ENCODE results near the gene KLK14.

Gene KLK14

DNA sequence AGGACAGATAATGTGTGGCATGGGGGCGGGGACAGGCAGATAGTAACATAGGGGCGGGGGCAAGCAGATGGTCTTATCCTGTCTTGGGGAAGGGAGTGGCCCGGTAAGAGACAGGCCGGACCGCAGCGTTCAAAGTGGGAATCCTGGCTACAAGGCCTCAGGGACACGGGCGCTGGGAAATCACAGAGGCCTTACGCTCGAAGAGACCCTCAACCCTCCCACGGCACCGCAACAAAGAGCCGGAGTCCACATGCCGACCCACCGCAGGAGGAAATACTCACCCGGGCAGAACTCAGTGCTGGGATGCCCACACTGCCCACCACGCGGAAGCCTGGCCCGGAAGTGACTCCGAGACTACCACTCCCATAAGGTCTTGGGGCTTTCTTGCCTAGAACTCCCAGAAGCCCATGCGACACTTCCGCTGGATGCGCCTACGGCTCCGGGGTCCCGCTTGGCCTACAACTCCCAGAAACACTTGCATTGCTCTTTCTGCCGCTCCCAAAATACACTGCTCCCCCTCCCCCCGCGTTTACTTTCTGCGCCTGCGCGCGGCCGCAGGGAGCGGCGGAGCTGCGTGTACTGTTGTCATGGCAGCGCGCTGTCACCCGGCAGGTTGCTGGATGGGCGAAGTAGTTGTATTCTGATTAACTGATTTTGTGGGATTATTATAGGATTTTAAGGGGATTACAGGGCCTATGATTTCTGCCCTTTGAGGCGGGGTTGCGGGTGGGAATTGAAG lies 25.5 kb upstream of the KLK14 start, which contains the start of gene CTU1:
Gene CTU1 (minus strand): TSS at position 344 of the 739 bp plus-strand sequence. CDS start 3,840 bp downstream, outside the sequence.
- peak; percentile 82 to 99 (median 98) for DNase-seq

DNA sequence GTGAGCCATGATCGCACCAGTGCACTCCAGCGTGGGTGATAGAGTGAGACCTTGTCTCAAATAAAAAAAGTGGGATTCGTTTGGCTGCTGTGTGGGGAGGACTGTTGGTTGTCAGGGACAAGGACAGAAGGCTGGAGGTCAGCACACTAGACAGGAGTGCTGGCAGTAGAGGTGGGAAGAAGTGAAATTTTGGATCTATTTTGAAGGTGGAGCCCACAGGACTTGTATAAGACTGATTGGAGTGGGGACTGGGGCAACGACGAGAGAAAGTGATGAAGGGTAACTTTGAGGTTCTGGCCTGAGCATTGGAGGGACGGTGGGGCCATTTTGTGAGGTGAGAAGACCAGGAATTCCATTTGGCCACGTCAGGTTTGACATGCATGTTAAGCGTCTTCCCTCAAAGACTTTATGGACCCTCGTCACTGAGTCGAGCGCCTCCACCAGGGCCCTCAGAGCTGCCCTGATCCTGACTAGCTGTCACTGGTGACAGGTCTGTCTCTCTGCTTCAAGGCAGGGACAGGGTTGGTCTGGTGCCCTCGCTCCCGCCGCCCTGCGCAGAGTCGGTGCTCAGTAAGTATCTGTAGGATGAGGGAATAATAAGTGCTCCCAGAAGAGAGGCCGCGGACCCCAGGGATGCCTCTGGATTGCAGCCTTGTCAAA lies 24.8 kb upstream of the KLK14 start:
- DNase-seq: peak in 4 of 51 donors; percentile 21 to 46 (median 34)

DNA sequence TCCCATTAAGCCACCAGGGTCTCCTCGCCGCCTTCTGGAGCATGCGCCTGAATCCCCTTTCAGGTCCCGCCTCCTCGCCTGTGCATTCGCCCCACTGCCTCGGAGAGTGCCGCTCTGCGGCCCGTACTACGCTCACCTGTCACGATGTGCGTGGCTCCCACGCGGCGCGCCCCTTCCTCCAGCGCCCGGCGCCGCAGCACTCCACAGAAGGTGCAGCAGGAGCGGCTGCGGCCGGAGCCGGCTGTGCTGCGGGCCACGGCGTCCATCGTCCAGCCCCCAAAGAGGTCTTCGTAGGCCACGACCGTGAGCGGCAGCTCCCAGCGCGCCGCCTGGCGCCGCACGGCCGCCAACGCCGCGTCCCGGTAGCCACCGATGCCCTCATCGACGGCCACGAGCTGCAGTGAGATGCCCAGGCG lies 21.2 kb upstream of the KLK14 start:
- no peak for DNase-seq

DNA sequence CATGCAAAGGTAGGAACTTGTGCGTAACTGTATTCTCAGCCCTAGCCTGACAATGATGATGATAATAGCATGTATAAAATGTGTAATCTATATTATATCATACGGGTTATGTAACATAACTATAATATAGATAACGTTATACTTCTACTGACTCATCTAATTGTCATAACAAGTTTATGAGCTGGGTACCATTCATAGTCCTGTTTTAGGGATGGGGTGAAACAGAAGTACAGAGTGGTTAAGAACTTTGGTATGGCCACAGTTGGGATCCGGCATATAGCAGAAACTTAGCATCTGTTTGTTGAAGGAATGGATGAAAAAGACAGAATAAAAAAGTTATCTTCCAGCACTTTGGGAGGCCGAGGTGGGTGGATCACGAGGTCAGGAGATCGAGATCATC lies 20.3 kb upstream of the KLK14 start:
- DNase-seq: no peak

DNA sequence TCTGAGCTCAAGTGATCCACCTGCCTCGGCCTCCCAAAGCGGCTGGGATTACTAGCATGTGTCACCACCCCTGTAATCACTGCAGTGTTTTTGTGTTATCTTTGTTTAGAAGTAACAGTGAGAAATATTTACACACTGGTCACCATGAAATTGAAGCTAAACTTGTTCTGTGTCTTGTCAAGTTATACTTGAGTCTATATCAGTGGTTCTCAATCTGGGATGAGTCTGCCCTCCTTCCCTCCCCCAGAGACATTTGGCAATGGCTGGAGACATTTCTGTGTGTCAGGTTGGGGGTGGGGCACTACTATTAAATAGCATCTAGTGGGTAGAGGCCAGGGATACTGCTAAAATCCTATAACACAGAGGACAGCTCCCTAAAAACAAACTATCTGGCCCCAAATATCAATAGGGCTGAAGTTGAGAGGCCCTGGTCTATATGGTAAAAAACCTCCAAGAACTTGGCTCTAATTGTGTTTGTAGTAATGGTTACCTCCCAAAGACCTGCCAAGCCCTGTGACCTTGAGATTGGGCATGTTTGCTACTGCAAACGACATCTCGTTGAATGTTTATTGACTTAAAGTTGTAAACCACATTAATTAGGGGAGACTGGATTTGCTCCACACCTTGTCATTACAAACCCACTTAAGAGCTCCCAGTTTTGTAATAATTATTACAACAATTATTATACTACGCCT lies 18.6 kb upstream of the KLK14 start:
- no peak for DNase-seq

DNA sequence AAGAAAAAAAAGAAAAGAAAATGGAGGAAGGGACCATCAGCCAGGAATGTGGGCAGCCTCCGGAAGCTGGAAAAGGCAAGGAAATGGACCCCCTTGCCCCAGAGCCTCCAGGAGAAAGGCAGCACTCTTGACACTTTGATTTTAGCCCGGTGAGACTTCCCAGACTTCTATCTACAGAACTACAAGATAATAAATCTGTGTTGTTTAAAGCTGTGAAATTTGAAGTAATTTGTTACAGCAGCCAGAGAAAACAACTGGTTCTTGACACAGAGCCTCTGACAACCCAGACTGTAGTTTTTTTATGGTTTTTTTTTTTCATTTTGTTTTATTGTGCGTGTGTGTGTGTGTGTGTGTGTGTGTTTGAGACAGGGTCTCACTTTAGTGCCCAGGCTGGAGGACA lies 17.9 kb upstream of the KLK14 start:
- DNase-seq: no peak

DNA sequence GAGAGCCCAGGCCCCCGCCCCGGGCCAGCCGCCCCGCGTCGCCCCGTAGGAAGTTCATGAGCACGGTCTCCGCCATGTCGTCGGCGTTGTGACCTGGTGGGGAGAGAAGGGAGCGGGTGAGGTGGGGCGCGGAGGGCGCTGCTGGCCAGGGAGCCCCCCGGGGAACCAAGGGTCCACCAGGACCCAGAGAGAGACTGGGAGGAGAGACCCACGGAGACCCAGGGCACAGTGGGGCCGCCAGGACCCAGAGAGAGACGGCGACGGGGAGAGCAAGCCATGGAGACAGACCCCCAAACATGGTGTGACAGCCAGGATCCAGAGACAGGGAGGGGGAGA lies 16.3 kb upstream of the KLK14 start:
- no peak for DNase-seq

DNA sequence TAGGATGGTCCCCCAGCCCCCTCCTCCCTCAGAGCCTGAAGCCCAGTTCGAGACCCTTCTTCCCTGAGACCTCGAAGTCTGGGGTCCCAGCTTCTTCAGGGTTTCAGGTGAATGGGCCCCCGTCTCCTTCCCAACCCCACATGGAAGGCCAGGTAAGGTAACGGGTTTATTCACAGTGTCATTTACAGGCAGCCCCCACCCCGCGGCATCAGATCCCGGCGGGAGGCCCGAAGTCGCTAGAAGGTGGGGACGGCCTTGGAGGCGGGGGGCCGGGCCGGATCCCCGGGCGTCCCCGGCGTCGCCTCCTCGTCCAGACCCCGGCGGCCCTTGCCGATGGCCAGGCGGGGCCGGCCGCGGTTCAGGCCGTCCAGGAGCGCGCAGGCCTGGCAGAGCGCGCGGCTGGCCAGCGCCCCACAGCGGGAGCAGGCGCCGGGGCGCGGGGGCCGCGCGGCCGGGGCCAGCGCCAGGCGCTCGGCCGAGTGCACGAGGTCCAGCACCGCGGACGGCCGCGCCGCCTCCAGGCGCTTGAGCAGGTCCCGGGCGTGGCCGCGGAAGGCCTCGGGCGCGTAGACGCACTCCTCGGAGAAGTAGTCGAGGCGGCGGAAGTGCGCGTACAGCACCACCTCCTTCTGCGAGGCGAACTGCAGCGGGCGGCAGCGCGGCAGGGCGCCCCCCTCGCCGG lies 15.8 kb upstream of the KLK14 start:
- no peak for DNase-seq

DNA sequence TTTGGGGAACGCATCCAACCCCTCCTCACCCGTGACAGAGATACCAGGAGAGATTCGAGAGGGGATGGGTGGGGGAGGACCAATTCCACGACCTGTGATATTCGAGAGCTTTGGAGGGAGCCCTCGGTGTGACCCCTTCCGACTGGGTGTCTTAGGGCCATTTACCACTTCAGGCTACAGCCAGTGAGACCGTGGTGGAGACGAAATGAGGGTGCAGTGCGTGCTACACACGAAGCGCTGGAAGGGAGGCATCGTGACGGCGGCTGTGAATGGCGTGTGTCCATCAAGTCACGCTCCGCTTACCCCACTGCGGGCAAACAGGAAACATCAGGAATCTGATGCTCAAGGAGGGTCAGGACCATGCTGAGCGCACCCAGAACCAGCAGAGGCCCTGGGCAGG lies 15.1 kb upstream of the KLK14 start:
- no peak for DNase-seq

DNA sequence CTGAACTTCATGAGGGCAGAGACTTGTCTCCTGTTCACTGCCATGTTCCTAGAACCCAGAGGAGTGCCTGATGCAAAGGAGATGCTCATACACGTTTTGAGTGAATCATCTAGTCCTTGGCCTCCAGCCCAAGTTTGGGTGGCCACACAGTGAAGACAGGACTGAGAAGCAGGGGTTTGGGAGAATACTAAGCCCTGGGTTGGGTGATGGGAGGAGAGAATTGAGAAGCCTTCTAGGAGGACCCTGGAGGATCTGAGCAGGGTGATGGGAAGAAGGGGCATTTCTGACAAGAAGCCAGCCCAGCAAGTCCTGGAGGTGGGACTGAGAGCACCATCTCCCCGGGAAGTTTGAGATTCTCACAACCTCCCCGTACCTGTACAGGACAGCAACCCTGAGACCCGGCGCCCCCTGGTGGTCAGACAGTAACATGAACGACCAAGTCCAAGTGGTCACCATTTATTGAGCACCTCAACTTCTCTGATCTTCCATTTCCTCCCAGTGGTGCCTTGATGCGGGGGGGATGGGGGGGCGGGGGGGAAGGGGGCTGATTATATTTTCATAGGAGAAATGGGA lies 14.6 kb upstream of the KLK14 start:
- DNase-seq: peak in 36 of 51 donors; percentile 3 to 70 (median 21)

DNA sequence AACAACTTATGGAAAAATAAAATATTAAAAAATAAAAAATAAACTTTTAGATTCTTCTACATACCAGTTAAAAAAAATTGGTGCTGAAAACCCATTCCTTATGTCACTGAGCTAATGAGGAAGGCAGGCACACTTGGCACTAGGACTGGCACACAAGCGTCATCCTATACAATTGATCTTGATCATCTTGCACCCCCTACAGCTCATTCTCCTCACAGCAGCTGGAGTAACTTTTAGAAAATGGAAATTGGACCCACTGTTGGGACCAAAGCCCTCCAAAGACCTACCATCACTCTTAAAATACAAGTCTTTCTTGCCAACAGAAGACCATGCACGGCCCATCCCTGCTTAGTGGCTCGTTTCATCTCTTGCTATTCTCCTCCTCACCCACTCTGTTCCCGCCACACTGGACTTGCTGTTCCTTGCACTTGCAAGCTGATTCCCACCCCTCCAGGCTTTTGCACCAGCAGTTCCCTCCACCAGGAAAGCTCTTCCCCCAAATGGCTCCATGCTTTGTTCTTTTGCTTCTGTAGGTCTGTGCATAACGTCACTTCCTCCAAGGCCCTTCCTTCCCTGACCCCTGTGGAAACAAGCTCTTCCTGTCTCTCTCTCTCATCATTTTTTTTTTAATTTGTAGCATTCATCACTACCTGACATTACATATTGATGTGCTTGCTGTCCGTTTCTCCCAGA lies 13.9 kb upstream of the KLK14 start:
- no peak for DNase-seq

DNA sequence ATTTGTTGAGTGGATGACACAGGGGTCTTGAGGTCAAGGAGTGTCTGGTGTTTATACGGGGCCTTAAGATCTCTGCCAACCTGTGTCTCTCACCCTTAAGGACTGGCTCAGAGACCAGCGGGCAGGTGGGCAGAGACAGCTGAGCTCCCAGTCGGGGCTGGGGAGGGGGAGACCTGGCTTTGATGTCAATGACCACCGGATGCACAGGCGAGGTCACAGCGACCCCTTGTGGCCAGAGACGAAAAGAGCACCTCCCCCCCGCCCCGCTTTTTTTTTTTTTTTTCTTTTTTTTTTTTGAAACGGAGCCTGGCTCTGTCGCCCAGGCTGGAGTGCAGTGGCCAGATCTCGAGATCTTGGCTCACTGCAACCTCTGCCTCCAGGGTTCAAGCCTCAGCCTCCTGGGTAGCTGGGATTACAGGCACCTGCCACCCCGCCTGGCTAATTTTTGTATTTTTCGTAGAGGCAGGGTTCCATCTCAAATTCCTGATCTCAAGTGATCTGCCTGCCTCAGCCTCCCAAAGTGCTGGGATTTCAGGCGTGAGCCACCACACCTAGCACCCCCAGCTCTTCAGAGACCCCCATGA lies 12.1 kb upstream of the KLK14 start:
- DNase-seq: peak in 8 of 51 donors; percentile 2 to 29 (median 6)

DNA sequence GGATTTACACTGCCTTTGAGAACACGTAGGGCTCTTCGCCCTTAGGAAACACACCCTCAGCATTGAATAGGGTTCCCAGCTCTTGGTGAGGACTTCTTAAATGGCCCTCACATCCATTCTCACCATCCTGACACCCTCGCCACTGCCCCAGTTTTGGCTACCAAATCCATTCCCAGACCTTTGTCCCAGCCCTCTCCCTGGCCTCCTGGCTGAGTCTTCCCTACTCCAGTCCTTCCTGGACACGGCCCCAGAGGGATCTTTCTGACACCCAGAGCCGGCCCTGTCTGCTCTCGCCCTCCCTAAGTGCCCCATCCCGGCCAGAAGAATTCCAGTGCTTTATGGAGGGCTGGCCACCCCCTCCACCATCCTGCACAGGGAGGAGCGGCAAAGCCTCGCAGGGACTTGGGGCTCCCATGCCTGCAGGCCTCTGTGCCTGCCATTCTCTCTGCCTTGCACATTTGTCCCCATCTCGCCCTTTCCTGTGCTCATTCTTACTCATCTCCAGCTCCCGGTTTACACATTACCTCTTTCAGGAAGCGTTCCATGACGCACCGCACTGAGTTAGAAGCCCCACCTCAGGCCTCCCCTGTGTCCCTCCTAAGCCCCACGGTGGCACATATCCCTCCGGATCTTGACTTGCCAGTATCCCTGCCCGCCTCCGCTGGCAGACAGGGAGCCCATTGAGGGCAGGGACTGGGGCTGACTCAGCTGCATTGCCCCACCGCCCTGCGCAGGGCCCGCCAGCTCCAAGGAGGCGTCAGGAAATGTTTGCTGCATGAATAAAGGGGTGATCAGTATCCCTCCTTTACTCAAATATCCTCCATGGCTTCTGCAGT lies 11.0 kb upstream of the KLK14 start:
- no peak for DNase-seq

DNA sequence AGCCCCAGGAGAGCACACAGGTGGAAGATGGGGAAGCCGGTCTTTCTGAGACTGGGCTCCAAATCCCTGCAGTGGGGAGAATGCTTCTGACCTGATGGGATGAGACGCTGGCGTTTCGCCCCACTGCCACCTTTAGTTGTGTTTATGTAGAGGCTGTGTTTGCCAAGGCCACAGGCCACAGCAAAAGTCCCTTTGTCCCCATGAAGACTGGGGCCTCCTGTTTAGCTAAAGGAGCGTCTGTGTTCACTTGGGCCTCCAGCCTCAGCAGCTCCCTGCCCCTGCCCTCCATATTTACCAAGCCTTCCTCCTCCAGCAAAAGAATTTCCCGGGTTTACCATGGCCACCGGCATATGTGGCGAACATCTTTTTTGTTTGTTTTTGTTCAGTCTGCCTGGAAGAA lies 10.4 kb upstream of the KLK14 start:
- peak in 3 of 51 donors; percentile 6 to 16 (median 7) for DNase-seq

DNA sequence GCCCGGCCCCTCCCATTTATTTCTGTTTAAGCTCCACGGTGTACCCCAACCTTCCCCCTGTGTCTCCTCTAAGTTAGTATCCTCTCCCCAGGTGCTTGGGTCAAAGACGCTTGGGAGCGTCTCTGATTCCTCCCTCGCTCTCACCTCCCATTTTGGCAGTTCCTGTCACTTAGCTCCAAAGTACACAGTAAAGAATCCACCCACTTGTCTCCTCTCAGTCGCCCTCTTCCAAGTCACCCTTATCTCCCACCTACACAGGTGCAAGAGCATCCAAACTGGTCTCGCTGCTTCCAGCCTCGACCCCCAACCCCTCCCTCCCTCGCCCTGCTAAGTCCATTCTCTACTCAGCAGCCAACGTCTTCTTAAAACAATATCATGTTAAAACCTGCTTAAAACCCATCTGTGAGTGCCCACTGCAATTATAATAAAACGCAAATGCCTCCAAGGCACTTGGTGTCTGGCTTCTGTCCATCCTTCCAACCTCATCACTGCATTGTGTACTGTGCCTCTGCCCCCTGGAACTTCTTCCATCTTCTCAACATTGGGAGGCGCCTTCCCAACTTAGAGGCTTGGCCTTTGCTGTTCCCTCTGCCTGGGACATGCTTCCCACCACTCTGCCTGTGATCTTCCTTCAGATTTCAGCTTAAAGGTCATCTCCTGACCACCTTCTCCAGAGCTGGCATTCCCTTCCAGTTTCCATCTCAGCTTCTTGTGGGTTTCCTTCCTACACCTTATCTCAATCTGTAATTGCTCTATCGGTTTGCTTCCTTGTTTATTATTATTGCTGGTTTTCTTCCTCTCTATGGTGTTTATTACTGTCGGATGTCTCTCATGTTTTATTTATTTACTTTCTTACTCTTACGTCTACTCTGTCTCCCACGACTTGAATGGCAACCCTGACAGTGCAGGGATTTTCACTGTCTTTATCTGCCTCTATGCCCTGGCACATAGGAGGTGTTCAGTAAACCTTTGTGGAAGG lies 9.5 kb upstream of the KLK14 start:
- no peak for DNase-seq

DNA sequence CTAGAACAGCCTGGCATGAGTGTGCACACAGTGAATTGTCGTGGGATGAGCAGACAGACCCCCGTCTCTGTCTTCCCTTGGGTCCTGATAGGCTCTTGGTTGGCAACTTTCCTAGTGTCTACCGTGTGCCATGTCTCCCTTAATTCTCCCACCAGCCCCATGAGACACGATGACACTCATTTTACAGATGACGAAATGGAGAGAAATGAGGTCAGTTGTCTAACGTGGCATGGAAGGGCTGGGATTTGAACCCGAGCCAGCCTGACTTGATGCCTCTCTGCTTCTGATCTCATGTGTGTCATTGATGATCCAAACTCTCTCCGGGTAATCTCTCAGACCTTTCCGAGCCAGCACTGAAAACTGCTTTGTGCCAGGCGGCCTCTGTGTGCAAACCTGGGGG lies 8.4 kb upstream of the KLK14 start:
- DNase-seq: no peak

DNA sequence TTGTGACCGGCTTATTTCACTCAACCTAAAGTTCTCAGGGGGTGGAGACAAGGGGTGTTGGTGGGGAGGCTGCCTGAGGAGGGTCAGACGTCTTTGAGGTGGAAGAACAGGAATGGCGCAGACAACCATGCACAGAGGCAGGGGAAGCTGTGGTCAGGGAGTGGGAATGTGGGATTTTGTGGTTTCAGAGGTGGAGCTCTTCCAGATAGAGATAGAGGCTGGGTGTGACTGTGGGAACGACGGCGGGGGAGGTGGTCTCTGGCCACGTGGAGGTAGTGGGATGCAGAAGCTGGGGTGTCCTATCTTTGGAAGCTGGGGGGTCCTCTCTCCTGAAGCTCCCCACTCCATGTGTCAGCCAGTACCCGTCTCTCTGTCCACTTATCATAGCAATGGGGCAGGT lies 7.8 kb upstream of the KLK14 start:
- DNase-seq: no peak

DNA sequence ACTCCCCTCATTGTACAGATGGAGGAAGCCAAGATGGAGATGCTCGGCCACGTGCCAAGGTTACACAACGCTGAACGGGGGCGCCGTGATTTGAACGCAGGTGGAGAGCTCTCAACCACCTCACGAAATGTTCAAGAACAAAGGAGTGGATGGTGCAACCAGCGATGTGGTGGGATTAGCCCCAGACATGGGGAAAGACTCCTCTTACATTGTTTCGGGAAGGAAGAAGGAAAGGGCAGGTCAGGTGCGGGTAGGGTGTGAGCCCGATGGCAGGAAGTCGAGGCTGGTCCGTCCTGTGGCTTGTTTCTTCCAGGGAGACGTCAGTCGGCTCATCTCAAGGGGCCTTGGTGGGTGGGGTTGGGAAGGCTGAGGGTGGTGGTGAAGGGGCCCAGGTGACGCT lies 7.1 kb upstream of the KLK14 start:
- DNase-seq: no peak

Data from hypothalamus (tissue), 51 donors.